ENCODE measurements around the gene CEP112.

DNA sequence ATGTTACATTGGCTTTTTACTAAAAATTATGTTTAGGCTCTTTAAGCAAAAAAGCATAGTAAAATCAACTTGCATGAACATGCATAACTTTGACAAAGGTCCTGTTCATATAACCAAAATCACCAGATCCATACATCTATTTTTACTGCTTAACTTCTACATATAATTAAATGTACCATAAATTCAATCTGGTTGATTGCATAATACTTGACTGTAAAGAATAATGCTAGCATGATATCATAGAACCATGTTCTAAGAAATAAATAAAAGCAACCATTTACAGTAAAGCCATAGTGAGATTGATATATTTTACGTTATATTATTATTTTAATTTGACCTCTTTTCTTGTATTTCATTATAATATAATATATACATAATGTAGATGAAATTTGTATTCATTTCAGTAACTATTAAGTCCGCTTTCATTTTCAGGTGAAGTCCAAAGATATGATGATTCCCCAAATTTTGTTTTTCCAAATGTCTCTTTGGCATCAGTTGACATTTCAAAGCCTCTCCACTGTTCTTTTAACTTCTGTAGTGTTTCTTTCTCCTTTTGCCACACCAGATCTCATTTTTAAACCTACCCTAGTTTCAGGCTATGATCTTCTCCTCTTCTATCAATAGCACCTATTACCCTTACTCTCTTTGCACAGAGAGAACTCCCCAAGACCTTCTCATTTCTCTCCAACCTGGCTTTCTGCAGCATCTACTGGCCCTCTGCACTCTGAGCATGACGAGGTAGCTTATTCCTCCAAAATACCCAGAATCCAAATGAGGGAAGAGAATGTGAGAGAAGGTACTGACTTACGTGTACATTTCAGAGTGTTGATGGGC, 35.5 kb upstream of the CEP112 start:
- TF ChIP-seq, protein P1, sequence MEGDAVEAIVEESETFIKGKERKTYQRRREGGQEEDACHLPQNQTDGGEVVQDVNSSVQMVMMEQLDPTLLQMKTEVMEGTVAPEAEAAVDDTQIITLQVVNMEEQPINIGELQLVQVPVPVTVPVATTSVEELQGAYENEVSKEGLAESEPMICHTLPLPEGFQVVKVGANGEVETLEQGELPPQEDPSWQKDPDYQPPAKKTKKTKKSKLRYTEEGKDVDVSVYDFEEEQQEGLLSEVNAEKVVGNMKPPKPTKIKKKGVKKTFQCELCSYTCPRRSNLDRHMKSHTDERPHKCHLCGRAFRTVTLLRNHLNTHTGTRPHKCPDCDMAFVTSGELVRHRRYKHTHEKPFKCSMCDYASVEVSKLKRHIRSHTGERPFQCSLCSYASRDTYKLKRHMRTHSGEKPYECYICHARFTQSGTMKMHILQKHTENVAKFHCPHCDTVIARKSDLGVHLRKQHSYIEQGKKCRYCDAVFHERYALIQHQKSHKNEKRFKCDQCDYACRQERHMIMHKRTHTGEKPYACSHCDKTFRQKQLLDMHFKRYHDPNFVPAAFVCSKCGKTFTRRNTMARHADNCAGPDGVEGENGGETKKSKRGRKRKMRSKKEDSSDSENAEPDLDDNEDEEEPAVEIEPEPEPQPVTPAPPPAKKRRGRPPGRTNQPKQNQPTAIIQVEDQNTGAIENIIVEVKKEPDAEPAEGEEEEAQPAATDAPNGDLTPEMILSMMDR (IDR thresholded peaks at IDR 0.05; ENCODE audit: control extremely low read depth in 1 of 3, insufficient read depth in 1 of 3, low read depth in 1 of 3, low read length in 3 of 3) = no peak
- no peak for TF ChIP-seq EP300 (IDR thresholded peaks at IDR 0.05; ENCODE audit: borderline replicate concordance in 1 of 2, low read depth in 2 of 2, low read length in 2 of 2)
- no peak for TF ChIP-seq SRF (IDR thresholded peaks at IDR 0.05; ENCODE audit: low read depth, low read length)
- TF ChIP-seq RFX5 (IDR thresholded peaks at IDR 0.05; ENCODE audit: borderline replicate concordance, low read depth, low read length) = no peak
- no peak for TF ChIP-seq TAF1 (IDR thresholded peaks at IDR 0.05; ENCODE audit: low read depth, low read length)
- TF ChIP-seq TAF7 (optimal IDR thresholded peaks at IDR 0.05; ENCODE audit: borderline replicate concordance, low read depth, low read length) = no peak
- TF ChIP-seq BCL11A (IDR thresholded peaks at IDR 0.05; ENCODE audit: low read depth in 2 of 2, low read length in 2 of 2) = no peak
- TF ChIP-seq, protein P2, sequence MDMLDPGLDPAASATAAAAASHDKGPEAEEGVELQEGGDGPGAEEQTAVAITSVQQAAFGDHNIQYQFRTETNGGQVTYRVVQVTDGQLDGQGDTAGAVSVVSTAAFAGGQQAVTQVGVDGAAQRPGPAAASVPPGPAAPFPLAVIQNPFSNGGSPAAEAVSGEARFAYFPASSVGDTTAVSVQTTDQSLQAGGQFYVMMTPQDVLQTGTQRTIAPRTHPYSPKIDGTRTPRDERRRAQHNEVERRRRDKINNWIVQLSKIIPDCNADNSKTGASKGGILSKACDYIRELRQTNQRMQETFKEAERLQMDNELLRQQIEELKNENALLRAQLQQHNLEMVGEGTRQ (IDR thresholded peaks at IDR 0.05; ENCODE audit: low read length) = no peak
- TF ChIP-seq, protein P3, sequence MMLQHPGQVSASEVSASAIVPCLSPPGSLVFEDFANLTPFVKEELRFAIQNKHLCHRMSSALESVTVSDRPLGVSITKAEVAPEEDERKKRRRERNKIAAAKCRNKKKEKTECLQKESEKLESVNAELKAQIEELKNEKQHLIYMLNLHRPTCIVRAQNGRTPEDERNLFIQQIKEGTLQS (IDR thresholded peaks at IDR 0.05; ENCODE audit: insufficient read depth, low read depth, low read length) = no peak
- TF ChIP-seq SP1 (IDR thresholded peaks at IDR 0.05; ENCODE audit: low read depth, low read length) = no peak
- TF ChIP-seq ZNF274 (IDR thresholded peaks at IDR 0.05; ENCODE audit: borderline replicate concordance, extremely low read depth, low read length) = no peak
- no peak for TF ChIP-seq CTBP2 (IDR thresholded peaks at IDR 0.05; ENCODE audit: borderline replicate concordance, insufficient read depth, insufficient read length, low read length)

Measured in H1 (cell line).